ENCODE results near the gene SC5D.

Gene SC5D

GRCh38 chr11:121295246-121296029 lies 2.9 kb downstream of the SC5D start:
- DNase-seq: no peak

GRCh38 chr11:121297872-121298271 lies 5.3 kb downstream of the SC5D start:
- no peak for DNase-seq

- DNase-seq: no peak
Measured at GRCh38 chr11:121298774-121299173, 6.2 kb downstream of the SC5D start.

GRCh38 chr11:121299417-121299816 lies 6.8 kb downstream of the SC5D start:
- DNase-seq: no peak

- DNase-seq: no peak
Measured at GRCh38 chr11:121300313-121300971, 7.9 kb downstream of the SC5D start.

GRCh38 chr11:121300972-121301699 lies 8.6 kb downstream of the SC5D start:
- DNase-seq: no peak

GRCh38 chr11:121304759-121305158 lies 12.2 kb downstream of the SC5D start:
- DNase-seq: no peak

GRCh38 chr11:121308816-121309215 lies 16.2 kb downstream of the SC5D start:
- DNase-seq: no peak

GRCh38 chr11:121309688-121310087 lies 17.1 kb downstream of the SC5D start:
- no peak for DNase-seq

- DNase-seq: no peak
Measured at GRCh38 chr11:121310908-121311307, 18.3 kb downstream of the SC5D start.

GRCh38 chr11:121311373-121311772 lies 18.8 kb downstream of the SC5D start:
- no peak for DNase-seq

- no peak for DNase-seq
Measured at GRCh38 chr11:121312483-121312882, 19.9 kb downstream of the SC5D start.

GRCh38 chr11:121318848-121319834 lies 26.6 kb downstream of the SC5D start:
- peak; percentile 47 to 65 for DNase-seq

GRCh38 chr11:121321614-121322243 lies 29.2 kb downstream of the SC5D start:
- peak; percentile 5 to 37 for DNase-seq

- no peak for DNase-seq
Measured at GRCh38 chr11:121323046-121323607, 30.6 kb downstream of the SC5D start.

GRCh38 chr11:121326230-121326629 lies 33.7 kb downstream of the SC5D start:
- no peak for DNase-seq

- no peak for DNase-seq
Measured at GRCh38 chr11:121327553-121327952, 35.0 kb downstream of the SC5D start.

GRCh38 chr11:121328176-121328966 lies 35.8 kb downstream of the SC5D start:
- no peak for DNase-seq

GRCh38 chr11:121328967-121329679 lies 36.6 kb downstream of the SC5D start:
- no peak for DNase-seq

GRCh38 chr11:121329781-121330395 lies 37.3 kb downstream of the SC5D start:
- DNase-seq: no peak
